HUES64 (cell line): ENCODE measurements around the gene PID1.

Source experiments
- H3K27ac ChIP-seq: 2 replicates; pipeline ENCODE4 v1.7.0; 2013; ENCODE audit warnings: low read depth, low read length, inconsistent platforms
- H3K27me3 ChIP-seq: 2 replicates; pipeline ENCODE4 v1.6.1; 2013; ENCODE audit warnings: mild to moderate bottlenecking, low read length; ENCODE audit not compliant: insufficient read depth
- H3K36me3 ChIP-seq: 2 replicates; pipeline ENCODE4 v1.6.1; 2013; ENCODE audit warnings: mild to moderate bottlenecking, low read length; ENCODE audit not compliant: insufficient read depth
- H3K4me1 ChIP-seq: 2 replicates; pipeline ENCODE4 v1.6.1; 2013; ENCODE audit warnings: mild to moderate bottlenecking, low read length, moderate library complexity; ENCODE audit not compliant: insufficient read depth
- H3K4me3 ChIP-seq: 2 replicates; pipeline ENCODE4 v1.5.1; 2013; ENCODE audit warnings: mild to moderate bottlenecking, low read length, moderate library complexity
- H3K9ac ChIP-seq: 2 replicates; pipeline ENCODE4 v1.6.1; 2013; ENCODE audit warnings: mild to moderate bottlenecking, low read depth, low read length
- H3K9me3 ChIP-seq: 2 replicates; pipeline ENCODE4 v1.6.1; 2013; ENCODE audit warnings: low read depth, low read length; ENCODE audit not compliant: insufficient read depth
- WGBS: fragments of 150-250, 120-280 bp; methylation state at CpG from one replicate; pipeline ENCODE4 v1.1.7; 2013; ENCODE audit warnings: missing lambda C conversion rate; 5-methylcytosine and 5-hydroxymethylcytosine counted together

PID1 gene

DNA sequence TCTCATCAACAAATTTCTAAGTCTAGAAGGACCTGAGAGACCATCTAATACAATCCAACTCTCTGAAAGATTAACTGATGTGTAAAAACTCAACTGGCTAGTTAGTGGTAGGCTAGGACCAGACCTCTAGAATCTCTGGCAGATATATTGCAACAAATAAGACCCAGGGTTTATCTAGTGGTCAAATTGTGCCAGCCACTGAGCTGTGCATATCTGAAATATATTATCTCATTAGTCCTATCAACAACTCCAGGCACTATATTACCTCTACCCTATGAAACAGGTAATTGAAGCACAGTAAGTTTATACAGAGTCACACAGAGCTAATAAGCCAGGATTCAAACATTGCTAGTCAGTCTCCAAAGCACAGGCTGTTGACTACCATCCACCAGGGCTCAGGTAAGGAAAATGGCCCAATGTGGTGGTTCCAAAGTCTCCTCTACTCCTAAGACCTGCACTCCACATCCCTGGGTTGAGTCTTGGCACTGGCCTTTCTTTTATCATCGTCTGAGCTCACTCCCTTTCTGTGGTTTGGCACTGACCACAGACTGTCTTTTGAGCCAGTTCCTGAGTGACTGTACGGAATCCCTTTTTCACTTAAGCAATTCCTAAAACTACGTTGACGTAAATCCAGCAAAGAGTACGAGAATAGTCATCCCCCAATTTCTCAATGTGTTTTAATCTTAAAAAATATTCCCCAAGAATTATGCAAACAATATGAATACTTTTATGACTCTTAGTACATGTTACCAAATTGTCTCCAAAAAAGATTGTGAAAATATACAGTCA lies 11.9 kb upstream of the PID1 start:
- H3K27ac ChIP-seq: no peak overlapping the region
- no peaks in the 10 kb centered on the region for H3K4me1 ChIP-seq
- H3K36me3 ChIP-seq: no peaks in the 10 kb centered on the region
- H3K4me3 ChIP-seq: no peak overlapping the region
- H3K27me3 ChIP-seq: no peaks in the 10 kb centered on the region
- H3K9ac ChIP-seq: no peak overlapping the region
- no peaks in the 10 kb centered on the region for H3K9me3 ChIP-seq
- 87% methylated on average over 5 of the region's 5 CpGs for WGBS

DNA sequence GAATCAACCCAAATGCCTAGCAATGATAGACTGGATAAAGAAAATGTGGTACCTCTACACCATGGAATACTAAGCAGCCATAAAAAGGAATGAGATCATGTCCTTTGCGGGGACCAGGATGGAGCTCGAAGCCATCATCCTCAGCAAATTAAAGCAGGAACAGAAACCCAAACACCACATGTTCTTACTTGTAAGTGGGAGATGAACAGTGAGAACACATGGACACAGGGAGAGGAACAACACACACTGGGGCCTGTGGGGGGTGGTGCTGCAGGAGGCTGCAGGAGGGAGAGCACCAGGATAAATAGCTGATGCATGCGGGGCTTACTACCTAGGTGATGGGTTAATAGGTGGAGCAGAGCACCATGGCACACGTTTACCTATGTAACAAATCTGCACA lies 8.4 kb upstream of the PID1 start:
- Histone ChIP-seq H3K36me3 (no peaks in the 10 kb centered on the region), H3K4me3 (no peak overlapping the region), H3K9me3 (no peaks in the 10 kb centered on the region), H3K9ac (no peak overlapping the region), H3K4me1 (no peaks in the 10 kb centered on the region), H3K27ac (no peak overlapping the region), H3K27me3 (no peaks in the 10 kb centered on the region)
- WGBS: 88% methylated on average over 4 of the region's 4 CpGs

GRCh38 chr2:229275506-229275905 lies 4.4 kb upstream of the PID1 start:
- Histone ChIP-seq H3K27ac (no peak overlapping the region), H3K4me1 (peaks cover 5% of the 10 kb centered on the region; the same call in 1 of the 2 replicates), H3K27me3 (peaks cover 22% of the 10 kb centered on the region), H3K9ac (no peak overlapping the region), H3K36me3 (no peaks in the 10 kb centered on the region), H3K9me3 (no peaks in the 10 kb centered on the region), H3K4me3 (no peak overlapping the region)

DNA sequence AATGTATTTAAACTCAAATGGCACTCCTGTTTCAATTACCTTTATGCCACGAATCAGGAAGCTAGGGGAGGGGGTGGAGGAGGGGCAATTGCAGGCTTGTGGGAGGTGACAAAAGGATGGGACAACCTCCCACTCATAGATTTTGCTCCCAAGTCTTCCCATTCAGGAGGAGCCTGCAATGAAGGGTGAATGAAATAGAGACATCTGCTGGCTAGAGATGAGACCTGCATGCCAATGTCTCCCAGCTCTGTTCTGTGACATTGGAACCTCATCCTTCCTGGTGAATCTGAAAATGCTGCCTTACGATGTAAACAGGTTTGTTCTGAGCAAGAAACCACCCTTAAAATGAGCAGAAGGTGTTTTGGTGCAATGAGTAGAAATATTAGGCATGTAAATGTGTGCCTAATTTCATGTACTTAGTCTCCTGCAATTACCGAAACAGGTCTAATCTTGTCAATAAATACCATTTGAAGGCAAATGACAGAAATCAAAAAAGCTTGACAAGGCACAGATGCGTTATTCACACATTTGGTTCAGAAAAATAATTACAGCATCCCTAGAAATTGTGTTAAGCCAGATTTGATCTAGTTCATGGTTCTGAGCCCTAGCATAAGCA lies 2.7 kb upstream of the PID1 start:
- Histone ChIP-seq H3K9ac (no peak overlapping the region), H3K4me3 (0 out of 2 replicates have a peak overlapping the region, but pooled peaks have one; percentile 23), H3K4me1 (peaks cover 5% of the 10 kb centered on the region; the same call in 1 of the 2 replicates), H3K36me3 (no peaks in the 10 kb centered on the region), H3K9me3 (no peaks in the 10 kb centered on the region), H3K27me3 (peaks cover 34% of the 10 kb centered on the region), H3K27ac (no peak overlapping the region)
- 73% methylated on average over 3 of the region's 4 CpGs for WGBS

GRCh38 chr2:229273006-229273722 lies 2.1 kb upstream of the PID1 start:
- H3K9ac ChIP-seq: no peak overlapping the region
- H3K27ac ChIP-seq: no peak overlapping the region
- H3K27me3 ChIP-seq: peaks cover 34% of the 10 kb centered on the region
- no peaks in the 10 kb centered on the region for H3K36me3 ChIP-seq
- H3K9me3 ChIP-seq: no peaks in the 10 kb centered on the region
- H3K4me1 ChIP-seq: peaks cover 5% of the 10 kb centered on the region; the same call in 1 of the 2 replicates
- H3K4me3 ChIP-seq: 0 out of 2 replicates have a peak overlapping the region, but pooled peaks have one; percentile 23
- WGBS: 57% methylated on average over 8 of the region's 9 CpGs

GRCh38 chr2:229269941-229270340 lies 1.1 kb downstream of the PID1 start:
- Histone ChIP-seq H3K9ac (no peak overlapping the region), H3K36me3 (no peaks in the 10 kb centered on the region), H3K27ac (no peak overlapping the region), H3K4me3 (no peak overlapping the region), H3K9me3 (no peaks in the 10 kb centered on the region), H3K4me1 (peaks cover 5% of the 10 kb centered on the region; the same call in 1 of the 2 replicates), H3K27me3 (peaks cover 34% of the 10 kb centered on the region)
- WGBS: 82% methylated on average over 6 of the region's 6 CpGs

GRCh38 chr2:229269146-229269545 lies 1.9 kb downstream of the PID1 start:
- Histone ChIP-seq H3K4me3 (no peak overlapping the region), H3K27ac (no peak overlapping the region)
- WGBS: 96% methylated on average over 8 of the region's 8 CpGs

GRCh38 chr2:229268626-229269025 lies 2.5 kb downstream of the PID1 start:
- 85% methylated on average over 4 of the region's 4 CpGs for WGBS
- no peaks in the 10 kb centered on the region for H3K9me3 ChIP-seq
- no peak overlapping the region for H3K4me3 ChIP-seq
- H3K27ac ChIP-seq: no peak overlapping the region
- H3K27me3 ChIP-seq: peaks cover 34% of the 10 kb centered on the region
- H3K9ac ChIP-seq: no peak overlapping the region
- H3K4me1 ChIP-seq: peaks cover 5% of the 10 kb centered on the region; the same call in 1 of the 2 replicates
- no peaks in the 10 kb centered on the region for H3K36me3 ChIP-seq

More at GRCh38 chr2:229269146-229269545, 1.9 kb downstream of the PID1 start:
- H3K4me1 ChIP-seq: peaks cover 5% of the 10 kb centered on the region; the same call in 1 of the 2 replicates
- no peak overlapping the region for H3K9ac ChIP-seq
- H3K27me3 ChIP-seq: peaks cover 34% of the 10 kb centered on the region
- no peaks in the 10 kb centered on the region for H3K36me3 ChIP-seq
- no peaks in the 10 kb centered on the region for H3K9me3 ChIP-seq

DNA sequence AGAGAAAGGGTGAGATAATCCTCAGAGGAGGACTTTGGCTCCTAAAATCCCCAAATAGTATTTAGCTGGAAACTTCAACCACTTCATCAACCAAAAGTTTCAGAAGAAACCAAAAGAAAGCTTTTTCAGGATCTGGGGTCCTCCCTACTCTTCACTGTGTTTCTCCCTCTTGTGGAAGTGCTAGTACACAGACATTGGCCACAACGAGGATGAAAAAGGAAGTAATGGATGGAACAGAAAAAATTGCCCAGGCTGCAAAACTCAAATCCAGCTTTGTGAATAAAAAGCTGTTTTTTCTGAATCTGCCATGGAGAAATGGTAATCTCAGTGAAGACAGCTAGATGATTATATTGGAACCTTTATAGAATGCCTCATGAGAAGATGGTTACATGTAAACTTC lies 4.0 kb downstream of the PID1 start:
- H3K4me3 ChIP-seq: no peak overlapping the region
- WGBS: 97% methylated on average over 1 of the region's 1 CpG

GRCh38 chr2:229265727-229266126 lies 5.4 kb downstream of the PID1 start:
- H3K4me1 ChIP-seq: no peaks in the 10 kb centered on the region
- peaks cover 14% of the 10 kb centered on the region for H3K27me3 ChIP-seq
- H3K4me3 ChIP-seq: no peak overlapping the region
- no peaks in the 10 kb centered on the region for H3K36me3 ChIP-seq
- WGBS: 99% methylated on average over 3 of the region's 4 CpGs
- H3K9me3 ChIP-seq: no peaks in the 10 kb centered on the region
- H3K9ac ChIP-seq: no peak overlapping the region
- H3K27ac ChIP-seq: no peak overlapping the region

More for the DNA sequence above, 4.0 kb downstream of the PID1 start:
- Histone ChIP-seq H3K9ac (no peak overlapping the region), H3K36me3 (no peaks in the 10 kb centered on the region), H3K9me3 (no peaks in the 10 kb centered on the region), H3K27me3 (peaks cover 23% of the 10 kb centered on the region), H3K4me1 (no peaks in the 10 kb centered on the region), H3K27ac (no peak overlapping the region)

DNA sequence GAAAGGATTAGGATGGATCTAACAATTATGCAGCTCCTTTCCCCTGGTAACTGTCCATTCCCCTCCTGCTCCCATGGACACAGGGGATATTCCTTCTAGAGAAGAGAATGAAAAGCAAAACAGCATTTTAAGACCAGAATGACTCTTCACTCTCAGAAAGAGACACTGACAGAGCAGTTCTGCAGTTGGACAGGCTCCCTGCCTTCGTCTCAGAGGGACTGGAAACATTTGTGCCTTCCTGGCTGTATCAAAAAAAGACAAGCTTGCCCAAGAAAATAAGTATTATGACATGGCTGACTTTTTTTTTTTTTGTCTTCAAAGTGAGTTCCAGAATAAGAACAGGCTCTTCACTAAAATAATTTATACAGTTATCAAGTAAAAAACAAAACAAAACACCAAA lies 9.5 kb downstream of the PID1 start:
- Histone ChIP-seq H3K27ac (no peak overlapping the region), H3K36me3 (no peaks in the 10 kb centered on the region), H3K27me3 (no peaks in the 10 kb centered on the region), H3K4me3 (no peak overlapping the region), H3K9ac (no peak overlapping the region), H3K4me1 (no peaks in the 10 kb centered on the region), H3K9me3 (no peaks in the 10 kb centered on the region)
- 84% methylated on average over 1 of the region's 1 CpG for WGBS
